HepG2 (cell line): Measurements from ENCODE around the gene CR2. TPM values are rescaled to one million over a fixed set of nuclear protein-coding genes. Genes with fewer than 3 reads are reported as not detected.
A peak's percentile ranks its signal among the peaks of the same experiment; 100 is the strongest.

Source experiments
- GATAD1 ChIP-seq: IDR thresholded peaks from 2 replicates; pipeline ENCODE4 v1.6.1; 2016; ENCODE audit warnings: missing genetic modification reagents, missing compliant biosample characterization
- GRHL1 ChIP-seq: sonication (generic); formaldehyde crosslinking; conservative IDR thresholded peaks from 2 replicates; pipeline ENCODE4 v1.8.0; 2022; ENCODE audit warnings: missing genetic modification reagents
- HHEX ChIP-seq: IDR thresholded peaks from 2 replicates; pipeline ENCODE4 v1.6.1; 2016; ENCODE audit warnings: control low read depth
- HNF4G ChIP-seq, 2 experiments: sonication (generic) in 1 of 2; formaldehyde crosslinking in 1 of 2; IDR thresholded peaks; 2 replicates each; pipeline versions ENCODE4 v1.4.0 to v1.6.1; 2011 to 2020; ENCODE audit warnings: borderline replicate concordance in 2 of 2, low read depth in 2 of 2, mild to moderate bottlenecking in 2 of 2, low read length in 1 of 2, missing genetic modification reagents in 1 of 2, moderate library complexity in 1 of 2
- HNRNPLL ChIP-seq: fragments of 200-400 bp; formaldehyde crosslinking; IDR thresholded peaks from 2 replicates; pipeline ENCODE4 v1.6.1; 2017; ENCODE audit warnings: mild to moderate bottlenecking, low read depth, low read length; ENCODE audit not compliant: poor library complexity, severe bottlenecking
- KLF6 ChIP-seq: IDR thresholded peaks from 2 replicates; pipeline ENCODE4 v1.8.0; 2016; ENCODE audit warnings: missing biosample characterization, missing genetic modification reagents
- NCOR1 ChIP-seq: fragments of 200-600 bp; sonication (generic); IDR thresholded peaks from 2 replicates; pipeline ENCODE4 v1.7.0; 2017; ENCODE audit warnings: antibody characterized with exemption, low read length, borderline replicate concordance
- PREB ChIP-seq: sonication (generic); formaldehyde crosslinking; IDR thresholded peaks from 2 replicates; pipeline ENCODE4 v1.4.0; 2020; ENCODE audit warnings: missing genetic modification reagents
- PRPF4 ChIP-seq: fragments of 200-400 bp; formaldehyde crosslinking; IDR thresholded peaks from 2 replicates; pipeline ENCODE4 v1.6.1; 2016; ENCODE audit warnings: low read length, low read depth; ENCODE audit not compliant: poor library complexity, severe bottlenecking
- STAG1 ChIP-seq: sonication (generic); formaldehyde crosslinking; IDR thresholded peaks from 2 replicates; pipeline ENCODE4 v1.4.0; 2020; ENCODE audit warnings: missing genetic modification reagents
- TOPORS ChIP-seq: sonication (generic); formaldehyde crosslinking; IDR thresholded peaks from 2 replicates; pipeline ENCODE4 v1.8.0; 2023; ENCODE audit warnings: mild to moderate bottlenecking, missing genetic modification reagents
- ZBTB7B ChIP-seq: sonication (generic); formaldehyde crosslinking; IDR thresholded peaks from 2 replicates; pipeline ENCODE4 v1.4.0; 2020; ENCODE audit warnings: missing genetic modification reagents
- ZNF274 ChIP-seq: sonication (generic); formaldehyde crosslinking; IDR thresholded peaks from 2 replicates; pipeline ENCODE4 v1.5.1; 2020; ENCODE audit warnings: mild to moderate bottlenecking, missing genetic modification reagents
- ZNF329 ChIP-seq: sonication (generic); formaldehyde crosslinking; IDR thresholded peaks from 2 replicates; pipeline ENCODE4 v1.9.0; 2021; ENCODE audit warnings: low read depth, mild to moderate bottlenecking, missing genetic modification reagents
- ZNF33B ChIP-seq: sonication (generic); formaldehyde crosslinking; IDR thresholded peaks from 2 replicates; pipeline ENCODE4 v1.5.1; 2020; ENCODE audit warnings: mild to moderate bottlenecking, missing genetic modification reagents
- ZNF496 ChIP-seq: sonication (generic); formaldehyde crosslinking; IDR thresholded peaks from 2 replicates; pipeline ENCODE4 v1.8.1; 2023; ENCODE audit warnings: mild to moderate bottlenecking, moderate library complexity, missing genetic modification reagents; ENCODE audit not compliant: insufficient replicate concordance
- ZNF552 ChIP-seq: sonication (generic); formaldehyde crosslinking; IDR thresholded peaks from 2 replicates; pipeline ENCODE4 v1.9.0; 2022; ENCODE audit warnings: missing genetic modification reagents, mild to moderate bottlenecking, borderline replicate concordance
- ZNF746 ChIP-seq: sonication (generic); formaldehyde crosslinking; IDR thresholded peaks from 2 replicates; pipeline ENCODE4 v1.8.0; 2022; ENCODE audit warnings: mild to moderate bottlenecking, missing genetic modification reagents
- ZNF766 ChIP-seq: sonication (generic); formaldehyde crosslinking; IDR thresholded peaks from 2 replicates; pipeline ENCODE4 v1.5.0; 2020; ENCODE audit warnings: missing genetic modification reagents, borderline replicate concordance
- ZSCAN30 ChIP-seq: sonication (generic); formaldehyde crosslinking; IDR thresholded peaks from 2 replicates; pipeline ENCODE4 v1.5.0; 2020; ENCODE audit warnings: mild to moderate bottlenecking, missing genetic modification reagents
- polyA plus RNA-seq, 8 experiments: library from polyadenylated mRNA; depleted of rRNA in 3 of 8; stranded (reverse) in 7 of 8; unstranded in 1 of 8; fragments of >200 nt; fragmentation: Illumina TruSeq in 4 of 8; extraction: Trizol in 4 of 8; gene quantifications; 2 replicates each; pipeline versions ENCODE4 v1.2.1 to v1.2.3, GENCODE V29; 2011 to 2016; ENCODE audit warnings: low read depth in 4 of 8, missing spikeins in 1 of 8, mixed read lengths in 1 of 8; ENCODE audit not compliant: insufficient read depth in 1 of 8
- total RNA-seq, 5 experiments: library from RNA; depleted of rRNA; stranded (reverse); fragments of >200 nt; fragmentation: Illumina TruSeq; extraction: Trizol; gene quantifications; 2 replicates each; pipeline ENCODE4 v1.2.3, GENCODE V29; 2016; ENCODE audit warnings: low read depth in 1 of 5
- TF ChIP-seq, protein P1 (sequence below): sonication (generic); formaldehyde crosslinking; IDR thresholded peaks from 2 replicates; pipeline ENCODE4 v1.8.0; 2022; ENCODE audit warnings: missing genetic modification reagents, mild to moderate bottlenecking, inconsistent platforms, borderline replicate concordance
- TF ChIP-seq, protein P2 (sequence below): sonication (generic); formaldehyde crosslinking; IDR thresholded peaks from 2 replicates; pipeline ENCODE4 v1.9.0; 2021; ENCODE audit warnings: missing genetic modification reagents, borderline replicate concordance

Gene CR2
- total and polyA plus RNA-seq, 2 of the 13 experiments (the other 11 are each of a cell fraction or from before 2014, with no cell fraction given): not detected

DNA sequence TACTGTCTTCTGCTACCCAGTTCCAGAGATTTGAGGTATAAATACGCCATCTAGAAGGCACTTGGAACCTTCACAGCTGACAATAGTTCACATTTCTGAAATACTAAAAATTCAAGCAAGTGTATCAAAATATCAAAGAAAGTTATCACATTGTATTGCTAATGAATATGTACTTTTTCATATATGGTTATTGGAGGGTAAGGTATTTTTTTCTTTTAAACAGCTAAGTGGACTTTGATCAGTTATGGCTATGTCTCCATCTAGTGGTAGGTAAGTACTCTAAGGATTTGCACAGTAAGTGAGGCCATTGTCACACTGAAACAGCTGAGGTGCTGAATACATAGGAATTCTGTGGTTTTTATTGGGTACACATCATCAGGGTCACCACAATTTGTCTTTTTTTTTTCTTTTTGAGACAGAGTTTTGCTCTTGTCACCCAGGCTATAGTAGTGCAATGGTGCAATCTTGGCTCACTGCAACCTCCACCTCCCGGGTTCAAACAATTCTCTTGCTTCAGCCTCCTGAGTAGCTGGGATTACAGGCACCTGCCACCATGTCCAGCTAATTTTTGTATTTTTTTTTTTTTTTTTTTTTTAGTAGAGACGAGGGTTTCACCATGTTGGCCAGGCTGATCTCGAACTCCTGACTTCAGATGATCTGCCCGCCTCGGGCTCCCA lies 49.1 kb upstream of the CR2 start (continued):
- TF ChIP-seq PREB (CRISPR knock-in tag) (no peak), ZNF496 (no peak), GATAD1 (CRISPR knock-in tag) (no peak), STAG1 (CRISPR knock-in tag) (peak; percentile 89), ZNF766 (CRISPR knock-in tag) (no peak), ZNF329 (CRISPR knock-in tag) (no peak), GRHL1 (CRISPR knock-in tag) (no peak), ZNF33B (CRISPR knock-in tag) (no peak), HNRNPLL (no peak), ZNF746 (CRISPR knock-in tag) (no peak), KLF6 (no peak), PRPF4 (no peak), ZNF274 (CRISPR knock-in tag) (no peak), ZNF552 (CRISPR knock-in tag) (no peak), HHEX (CRISPR knock-in tag) (no peak), ZSCAN30 (CRISPR knock-in tag) (no peak), HNF4G (IDR thresholded peaks at IDR 0.05; ENCODE audit: borderline replicate concordance, low read depth, low read length) (peak; percentile 91), HNF4G (CRISPR knock-in tag; IDR thresholded peaks at IDR 0.05; ENCODE audit: borderline replicate concordance, low read depth) (no peak), ZBTB7B (CRISPR knock-in tag) (no peak), TOPORS (CRISPR knock-in tag) (no peak), NCOR1 (peak; percentile 67)
- TF ChIP-seq, protein P1, sequence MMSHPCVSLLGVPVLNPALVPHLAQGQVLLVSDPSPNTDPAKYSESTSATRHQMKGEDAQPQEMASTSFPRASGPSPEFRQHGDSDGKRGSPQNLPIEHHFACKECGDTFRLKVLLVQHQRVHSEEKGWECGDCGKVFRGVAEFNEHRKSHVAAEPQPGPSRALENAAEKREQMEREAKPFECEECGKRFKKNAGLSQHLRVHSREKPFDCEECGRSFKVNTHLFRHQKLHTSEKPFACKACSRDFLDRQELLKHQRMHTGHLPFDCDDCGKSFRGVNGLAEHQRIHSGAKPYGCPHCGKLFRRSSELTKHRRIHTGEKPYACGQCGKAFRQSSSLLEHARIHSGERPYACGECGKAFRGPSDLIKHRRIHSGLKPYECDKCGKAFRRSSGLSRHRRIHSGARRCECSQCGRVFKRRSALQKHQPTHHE (CRISPR knock-in tag): no peak
- TF ChIP-seq, protein P2, sequence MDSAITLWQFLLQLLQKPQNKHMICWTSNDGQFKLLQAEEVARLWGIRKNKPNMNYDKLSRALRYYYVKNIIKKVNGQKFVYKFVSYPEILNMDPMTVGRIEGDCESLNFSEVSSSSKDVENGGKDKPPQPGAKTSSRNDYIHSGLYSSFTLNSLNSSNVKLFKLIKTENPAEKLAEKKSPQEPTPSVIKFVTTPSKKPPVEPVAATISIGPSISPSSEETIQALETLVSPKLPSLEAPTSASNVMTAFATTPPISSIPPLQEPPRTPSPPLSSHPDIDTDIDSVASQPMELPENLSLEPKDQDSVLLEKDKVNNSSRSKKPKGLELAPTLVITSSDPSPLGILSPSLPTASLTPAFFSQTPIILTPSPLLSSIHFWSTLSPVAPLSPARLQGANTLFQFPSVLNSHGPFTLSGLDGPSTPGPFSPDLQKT: no peak
